Stimulated activated CD8-positive, alpha-beta memory T cell treated with anti-CD3 and anti-CD28 coated beads, Interleukin-4, amount 100 ng/mL, for 24 hours (primary cell): ENCODE results near the gene OTOP2.

Source experiments
- DNase-seq: peaks from one replicate; pipeline ENCODE4 v3.0.0-alpha.2; 2020; ENCODE audit warnings: low read depth

OTOP2 gene

GRCh38 chr17:74924250-74924948 lies at the start of gene OTOP2:
TSS of gene OTOP2 (plus strand) at chr17:74924273. CDS start at chr17:74924633, 360 bp downstream.
- no peak for DNase-seq

GRCh38 chr17:74874615-74875037 lies 49.4 kb upstream of the OTOP2 start:
- DNase-seq: no peak

- DNase-seq: no peak
These were observed 48.7 kb upstream of the OTOP2 start for GRCh38 chr17:74875155-74875976.

- no peak for DNase-seq
These were observed 48.0 kb upstream of the OTOP2 start for GRCh38 chr17:74875977-74876593.

GRCh38 chr17:74877592-74878548 lies 46.2 kb upstream of the OTOP2 start:
- DNase-seq: no peak

GRCh38 chr17:74878658-74879057 lies 45.4 kb upstream of the OTOP2 start:
- DNase-seq: no peak

- no peak for DNase-seq
These were observed 44.8 kb upstream of the OTOP2 start for GRCh38 chr17:74879308-74879707.

- no peak for DNase-seq
These were observed 43.0 kb upstream of the OTOP2 start for GRCh38 chr17:74881073-74881472.

GRCh38 chr17:74882517-74883240 lies 41.4 kb upstream of the OTOP2 start:
- no peak for DNase-seq

GRCh38 chr17:74883241-74883745 lies 40.8 kb upstream of the OTOP2 start:
- DNase-seq: no peak

GRCh38 chr17:74888469-74888868 lies 35.6 kb upstream of the OTOP2 start:
- DNase-seq: no peak

- no peak for DNase-seq
These were observed 33.5 kb upstream of the OTOP2 start for GRCh38 chr17:74890554-74890953.

- DNase-seq: no peak
These were observed 31.8 kb upstream of the OTOP2 start for GRCh38 chr17:74892013-74892841.

GRCh38 chr17:74892974-74893911 lies 30.8 kb upstream of the OTOP2 start, which contains the start of gene FADS6:
TSS of gene FADS6 (minus strand) at chr17:74893633. CDS start at chr17:74893595, 38 bp downstream.
- no peak for DNase-seq

GRCh38 chr17:74893936-74894671 lies 30.0 kb upstream of the OTOP2 start:
- no peak for DNase-seq

GRCh38 chr17:74898376-74898946 lies 25.6 kb upstream of the OTOP2 start:
- DNase-seq: no peak

GRCh38 chr17:74900208-74900607 lies 23.9 kb upstream of the OTOP2 start:
- no peak for DNase-seq
